HepG2 (cell line): ENCODE measurements around the gene ITGAE. TPM values are rescaled to one million over a fixed set of nuclear protein-coding genes. Genes with fewer than 3 reads are reported as not detected.

Experiments
- ATAC-seq: fragments of 200-7000 bp; cut with Tn5 transposase; 3 replicates; pipeline ENCODE4 v1.9.1; 2020; ENCODE audit warnings: mild to moderate bottlenecking, moderate library complexity
- BruUV-seq: library from RNA; stranded (reverse); fragments of 400-500 nt; replicated peaks from 2 replicates; lab custom pipeline; 2021; lab: Mats Ljungman, UMichigan
- CTCF ChIA-PET: fragments of 300-600 bp; formaldehyde crosslinking; extraction: SDS; loops from one replicate; lab custom pipeline; 2021; ENCODE audit warnings: low total read pairs, inconsistent platforms, low intra/inter-chr PET ratio; lab: Yijun Ruan, JAX
- POLR2A ChIA-PET: fragments of 350-600 bp; sonication (Branson Sonifier 250); formaldehyde crosslinking; loops from one replicate; lab custom pipeline; 2020; ENCODE audit warnings: antibody characterized with exemption, inconsistent platforms; lab: Yijun Ruan, JAX
- DNase-seq: peaks from one replicate; pipeline ENCODE4 v3.0.0-alpha.2; 2015; ENCODE audit warnings: low spot score
- FAIRE-seq: peaks from 3 replicates; lab custom pipeline; 2011; peaks lifted over from hg19 to GRCh38; lab: Jason Lieb, UNC
- H2AFZ ChIP-seq: one replicate; pipeline ENCODE4 v1.6.1; 2011; ENCODE audit warnings: low read length, inconsistent platforms
- H3K27ac ChIP-seq: fragments of 300-600 bp; 3 replicates; pipeline ENCODE4 v1.8.0; 2011; ENCODE audit warnings: mixed run types, mild to moderate bottlenecking, mixed read lengths, low read length, inconsistent platforms; ENCODE audit not compliant: insufficient read depth; ENCODE audit errors: extremely low read length
- H3K27me3 ChIP-seq, 2 experiments: fragments of 200-600 bp in 1 of 2; 2 replicates in 1 of 2; 3 replicates in 1 of 2; pipeline versions ENCODE4 v1.6.0 to v1.8.0; 2011; ENCODE audit warnings: low read length in 2 of 2, mild to moderate bottlenecking in 2 of 2, moderate library complexity in 2 of 2, inconsistent platforms in 1 of 2; ENCODE audit not compliant: insufficient read depth in 2 of 2, control insufficient read depth in 1 of 2
- H3K36me3 ChIP-seq, 2 experiments: fragments of 200-600 bp in 1 of 2; replicated peaks in 1 of 2; 2 replicates in 1 of 2; 3 replicates in 1 of 2; pipeline versions ENCODE4 v1.5.1 to v1.8.0; 2011; ENCODE audit warnings: low read length in 2 of 2, inconsistent platforms in 1 of 2; ENCODE audit not compliant: insufficient read depth in 2 of 2, control insufficient read depth in 1 of 2
- H3K4me1 ChIP-seq: 2 replicates; pipeline ENCODE4 v1.5.1; 2012; ENCODE audit warnings: low read length, inconsistent platforms; ENCODE audit not compliant: insufficient read depth
- H3K4me2 ChIP-seq: 2 replicates; pipeline ENCODE4 v1.6.0; 2011; ENCODE audit warnings: low read depth, low read length, inconsistent platforms
- H3K4me3 ChIP-seq, 3 experiments: fragments of 200-600 bp in 1 of 3; sonication (generic), shearing (Covaris generic) in 1 of 3; replicated peaks in 1 of 3; 2 replicates each; pipeline ENCODE4 v1.5.1; 2011 to 2016; ENCODE audit warnings: low read length in 3 of 3, inconsistent platforms in 2 of 3, low read depth in 2 of 3, mild to moderate bottlenecking in 2 of 3, control low read depth in 1 of 3, mixed read lengths in 1 of 3; ENCODE audit not compliant: insufficient read depth in 1 of 3
- H3K79me2 ChIP-seq: one replicate; pipeline ENCODE4 v1.6.1; 2011; ENCODE audit warnings: low read length, inconsistent platforms; ENCODE audit not compliant: insufficient read depth
- H3K9ac ChIP-seq: 2 replicates; pipeline ENCODE4 v1.6.0; 2011; ENCODE audit warnings: mild to moderate bottlenecking, low read depth, low read length, inconsistent platforms; ENCODE audit not compliant: insufficient read depth
- H3K9me3 ChIP-seq: 2 replicates; pipeline ENCODE4 v1.5.1; 2012; ENCODE audit warnings: mild to moderate bottlenecking, low read length
- H4K20me1 ChIP-seq: 2 replicates; pipeline ENCODE4 v1.6.0; 2011; ENCODE audit warnings: inconsistent platforms, mild to moderate bottlenecking, low read length, moderate library complexity; ENCODE audit not compliant: insufficient read depth
- AGO1 ChIP-seq: fragments of 200-400 bp; formaldehyde crosslinking; IDR thresholded peaks from 2 replicates; pipeline ENCODE4 v1.6.1; 2017; ENCODE audit warnings: mild to moderate bottlenecking, low read depth, low read length, moderate library complexity; ENCODE audit not compliant: poor library complexity, severe bottlenecking
- ARNT2 ChIP-seq: sonication (generic); formaldehyde crosslinking; IDR thresholded peaks from 2 replicates; pipeline ENCODE4 v1.8.0; 2022; ENCODE audit warnings: mild to moderate bottlenecking, low read depth, missing genetic modification reagents, moderate library complexity
- ASH2L ChIP-seq: fragments of 300-600, 200-600 bp; sonication (generic); IDR thresholded peaks from 2 replicates; pipeline ENCODE4 v1.7.0; 2017; ENCODE audit warnings: low read depth, mild to moderate bottlenecking, moderate library complexity, mixed read lengths, low read length; ENCODE audit not compliant: insufficient read length
- DMAP1 ChIP-seq: IDR thresholded peaks from 2 replicates; pipeline ENCODE4 v1.6.1; 2016
- FIP1L1 ChIP-seq: fragments of 200-400 bp; formaldehyde crosslinking; IDR thresholded peaks from 2 replicates; pipeline ENCODE4 v1.6.1; 2018; ENCODE audit warnings: low read depth, mild to moderate bottlenecking, low read length, moderate library complexity, borderline replicate concordance; ENCODE audit not compliant: insufficient read depth
- HNRNPL ChIP-seq: fragments of 200-400 bp; formaldehyde crosslinking; IDR thresholded peaks from 2 replicates; pipeline ENCODE4 v1.6.1; 2017; ENCODE audit warnings: mild to moderate bottlenecking, low read depth, low read length
- MEIS1 ChIP-seq: sonication (generic); formaldehyde crosslinking; IDR thresholded peaks from 2 replicates; pipeline ENCODE4 v1.9.0; 2021; ENCODE audit warnings: mild to moderate bottlenecking, missing genetic modification reagents, moderate library complexity, borderline replicate concordance
- PAX8 ChIP-seq: sonication (generic); formaldehyde crosslinking; IDR thresholded peaks from 2 replicates; pipeline ENCODE4 v1.8.0; 2022; ENCODE audit warnings: mild to moderate bottlenecking, missing genetic modification reagents, borderline replicate concordance
- PCBP1 ChIP-seq: fragments of 200-400 bp; formaldehyde crosslinking; IDR thresholded peaks from 2 replicates; pipeline ENCODE4 v1.6.1; 2017; ENCODE audit warnings: mild to moderate bottlenecking, low read depth, low read length, borderline replicate concordance
- RAD51 ChIP-seq: fragments of 450-650 bp; IDR thresholded peaks from 2 replicates; pipeline ENCODE4 v1.6.1; 2016; ENCODE audit warnings: borderline replicate concordance
- SP2 ChIP-seq: sonication (generic); formaldehyde crosslinking; IDR thresholded peaks from 2 replicates; pipeline ENCODE4 v1.5.1; 2020; ENCODE audit warnings: mild to moderate bottlenecking, missing genetic modification reagents
- SRY ChIP-seq: sonication (generic); formaldehyde crosslinking; IDR thresholded peaks from 2 replicates; pipeline ENCODE4 v1.8.0; 2022; ENCODE audit warnings: mild to moderate bottlenecking, missing genetic modification reagents
- ZNF143 ChIP-seq: sonication (generic); formaldehyde crosslinking; IDR thresholded peaks from 2 replicates; pipeline ENCODE4 v1.4.0; 2020; ENCODE audit warnings: missing genetic modification reagents
- ZNF556 ChIP-seq: sonication (generic); formaldehyde crosslinking; IDR thresholded peaks from 2 replicates; pipeline ENCODE4 v1.4.0; 2020; ENCODE audit warnings: mild to moderate bottlenecking, missing genetic modification reagents, borderline replicate concordance
- ZNF737 ChIP-seq: sonication (generic); formaldehyde crosslinking; IDR thresholded peaks from 2 replicates; pipeline ENCODE4 v1.5.0; 2020; ENCODE audit warnings: missing genetic modification reagents, mild to moderate bottlenecking, borderline replicate concordance
- ZZZ3 ChIP-seq: sonication (generic); formaldehyde crosslinking; IDR thresholded peaks from 2 replicates; pipeline ENCODE4 v1.4.0; 2020; ENCODE audit warnings: missing genetic modification reagents, mild to moderate bottlenecking, borderline replicate concordance
- WGBS: methylation state at CpG from one replicate; pipeline ENCODE4 v1.1.6; 2017; ENCODE audit warnings: low lambda C conversion rate; 5-methylcytosine and 5-hydroxymethylcytosine counted together
- in situ Hi-C: cut with HindIII; loops from 2 replicates; pipeline ENCODE4 v1.10.0; 2017; ENCODE audit warnings: low pct_unique_long_range_greater_than_20kb; ENCODE audit not compliant: extremely low pct_ligation_motif_present
- intact Hi-C: fragments of 100-400 bp; cut with micrococcal nuclease; formaldehyde crosslinking; loops from one replicate; pipeline ENCODE4 v1.10.0; 2022; ENCODE audit not compliant: unreplicated experiment
- polyA plus RNA-seq, 8 experiments: library from polyadenylated mRNA; depleted of rRNA in 3 of 8; stranded (reverse) in 7 of 8; unstranded in 1 of 8; fragments of >200 nt; fragmentation: Illumina TruSeq in 4 of 8; extraction: Trizol in 4 of 8; gene quantifications; 2 replicates each; pipeline versions ENCODE4 v1.2.1 to v1.2.3, GENCODE V29; 2011 to 2016; ENCODE audit warnings: low read depth in 4 of 8, missing spikeins in 1 of 8, mixed read lengths in 1 of 8; ENCODE audit not compliant: insufficient read depth in 1 of 8
- total RNA-seq, 5 experiments: library from RNA; depleted of rRNA; stranded (reverse); fragments of >200 nt; fragmentation: Illumina TruSeq; extraction: Trizol; gene quantifications; 2 replicates each; pipeline ENCODE4 v1.2.3, GENCODE V29; 2016; ENCODE audit warnings: low read depth in 1 of 5
- TF ChIP-seq, protein P1 (sequence below): IDR thresholded peaks from 2 replicates; pipeline ENCODE4 v1.6.1; 2016; ENCODE audit warnings: missing biosample characterization, missing genetic modification reagents, low read depth
- TF ChIP-seq, protein P2 (sequence below): IDR thresholded peaks from 2 replicates; pipeline ENCODE4 v1.6.1; 2018; ENCODE audit warnings: missing genetic modification reagents

ITGAE gene
- total and polyA plus RNA-seq, 2 of the 13 experiments (the other 11 are each of a cell fraction or from before 2014, with no cell fraction given): 42.3 to 49.0 TPM

DNA sequence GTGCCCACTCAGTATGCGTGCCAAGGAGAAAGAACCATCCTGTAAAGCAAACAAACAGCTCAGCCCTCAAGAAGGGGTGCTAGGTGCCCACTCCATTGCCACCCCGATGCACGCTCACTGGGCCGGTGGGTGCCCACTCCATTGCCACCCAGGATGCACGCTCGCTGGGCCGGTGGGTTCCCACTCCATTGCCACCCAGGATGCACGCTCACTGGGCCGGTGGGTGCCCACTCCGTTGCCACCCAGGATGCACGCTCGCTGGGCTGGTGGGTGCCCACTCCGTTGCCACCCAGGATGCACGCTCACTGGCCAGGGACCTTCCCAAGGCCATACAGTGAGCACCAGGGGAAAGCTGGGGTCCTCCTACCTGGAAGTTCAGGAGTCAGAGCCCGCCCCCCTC lies 49.2 kb downstream of the ITGAE start:
- in situ Hi-C loops: no loop called here
- Histone ChIP-seq H3K27ac (no peak overlapping the region), H3K4me2 (no peak overlapping the region), H4K20me1 (no peaks in the 10 kb centered on the region), H3K36me3 (no peaks in the 10 kb centered on the region), H2AFZ (no peak overlapping the region), H3K9me3 (no peaks in the 10 kb centered on the region), H3K4me3 (no peak overlapping the region), H3K4me1 (peaks cover 20% of the 10 kb centered on the region), H3K79me2 (no peaks in the 10 kb centered on the region), H3K27me3 (no peaks in the 10 kb centered on the region; a peak in 2 of 5 replicates), H3K9ac (no peak overlapping the region)
- CTCF ChIA-PET: no interaction called here
- intact Hi-C loops: no loop called here
- BruUV-seq: no TSS peak
- DNase-seq (no peak), FAIRE-seq (no peak), ATAC-seq (no peak)
- POLR2A ChIA-PET: no interaction called here
- 33% methylated on average over 1 of the region's 15 CpGs for WGBS
- TF ChIP-seq HNRNPL (peak; percentile 52; the same call in 1 of the 2 replicates), ARNT2 (CRISPR knock-in tag) (no peak), SRY (CRISPR knock-in tag) (no peak), PAX8 (CRISPR knock-in tag) (no peak)
- TF ChIP-seq, protein P1, sequence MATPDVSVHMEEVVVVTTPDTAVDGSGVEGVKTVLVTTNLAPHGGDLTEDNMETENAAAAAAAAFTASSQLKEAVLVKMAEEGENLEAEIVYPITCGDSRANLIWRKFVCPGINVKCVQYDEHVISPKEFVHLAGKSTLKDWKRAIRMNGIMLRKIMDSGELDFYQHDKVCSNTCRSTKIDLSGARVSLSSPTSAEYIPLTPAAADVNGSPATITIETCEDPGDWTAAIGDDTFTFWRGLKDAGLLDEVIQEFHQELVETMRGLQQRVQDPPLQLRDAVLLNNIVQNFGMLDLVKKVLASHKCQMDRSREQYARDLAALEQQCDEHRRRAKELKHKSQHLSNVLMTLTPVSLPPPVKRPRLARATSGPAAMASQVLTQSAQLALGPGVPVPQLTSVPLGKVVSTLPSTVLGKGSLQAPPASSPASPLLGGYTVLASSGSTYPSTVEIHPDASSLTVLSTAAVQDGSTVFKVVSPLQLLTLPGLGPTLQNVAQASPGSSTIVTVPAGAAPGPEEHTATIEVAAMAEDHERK: no peak

DNA sequence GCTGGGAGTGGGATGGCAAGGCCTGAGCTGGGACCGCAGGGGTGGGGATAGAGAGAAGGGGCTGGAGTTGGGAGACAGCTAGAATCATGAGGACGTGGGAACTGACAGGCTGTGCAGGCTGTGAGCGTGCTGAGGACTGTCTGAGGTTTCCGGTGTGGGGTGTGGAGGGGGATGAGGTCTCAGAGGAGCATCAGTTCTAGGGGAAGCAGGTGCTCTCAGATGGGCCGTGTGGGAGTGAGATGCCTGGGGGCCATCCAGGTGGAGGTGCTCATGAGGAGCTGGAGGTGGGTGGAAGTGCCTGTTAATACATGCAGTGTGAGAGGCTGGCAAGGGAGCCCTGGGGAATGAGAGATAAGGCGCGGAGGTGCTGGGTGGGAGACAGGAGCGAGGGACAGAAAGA lies 50.1 kb downstream of the ITGAE start:
- Histone ChIP-seq H3K4me2 (no peak overlapping the region), H3K27me3 (no peaks in the 10 kb centered on the region; a peak in 2 of 5 replicates), H3K36me3 (no peaks in the 10 kb centered on the region), H3K4me3 (no peak overlapping the region), H4K20me1 (no peaks in the 10 kb centered on the region), H2AFZ (no peak overlapping the region), H3K79me2 (no peaks in the 10 kb centered on the region), H3K9me3 (no peaks in the 10 kb centered on the region), H3K27ac (no peak overlapping the region), H3K4me1 (peaks cover 20% of the 10 kb centered on the region), H3K9ac (no peak overlapping the region)
- BruUV-seq: no TSS peak
- DNase-seq: no peak
- intact Hi-C loops (no loop called here), in situ Hi-C loops (no loop called here)
- ChIA-PET POLR2A (no interaction called here), CTCF (no interaction called here)
- ATAC-seq: no peak
- FAIRE-seq: no peak
- 64% methylated on average over 8 of the region's 8 CpGs for WGBS
- TF ChIP-seq, protein P2, sequence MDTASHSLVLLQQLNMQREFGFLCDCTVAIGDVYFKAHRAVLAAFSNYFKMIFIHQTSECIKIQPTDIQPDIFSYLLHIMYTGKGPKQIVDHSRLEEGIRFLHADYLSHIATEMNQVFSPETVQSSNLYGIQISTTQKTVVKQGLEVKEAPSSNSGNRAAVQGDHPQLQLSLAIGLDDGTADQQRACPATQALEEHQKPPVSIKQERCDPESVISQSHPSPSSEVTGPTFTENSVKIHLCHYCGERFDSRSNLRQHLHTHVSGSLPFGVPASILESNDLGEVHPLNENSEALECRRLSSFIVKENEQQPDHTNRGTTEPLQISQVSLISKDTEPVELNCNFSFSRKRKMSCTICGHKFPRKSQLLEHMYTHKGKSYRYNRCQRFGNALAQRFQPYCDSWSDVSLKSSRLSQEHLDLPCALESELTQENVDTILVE (CRISPR knock-in tag): no peak
- TF ChIP-seq AGO1 (no peak), RAD51 (no peak), ZNF143 (CRISPR knock-in tag) (no peak), ASH2L (no peak), MEIS1 (CRISPR knock-in tag) (no peak), DMAP1 (no peak), ZNF737 (CRISPR knock-in tag) (no peak), ZNF556 (CRISPR knock-in tag) (no peak), PCBP1 (no peak), SP2 (CRISPR knock-in tag) (no peak), ZZZ3 (CRISPR knock-in tag) (no peak), FIP1L1 (no peak)
